ENCODE data around the gene MESP2. TPM values are rescaled to one million over a fixed set of nuclear protein-coding genes. Genes with fewer than 3 reads are reported as not detected.

Gene MESP2
- total RNA-seq, 1 experiment from 2014 or later: not detected

DNA sequence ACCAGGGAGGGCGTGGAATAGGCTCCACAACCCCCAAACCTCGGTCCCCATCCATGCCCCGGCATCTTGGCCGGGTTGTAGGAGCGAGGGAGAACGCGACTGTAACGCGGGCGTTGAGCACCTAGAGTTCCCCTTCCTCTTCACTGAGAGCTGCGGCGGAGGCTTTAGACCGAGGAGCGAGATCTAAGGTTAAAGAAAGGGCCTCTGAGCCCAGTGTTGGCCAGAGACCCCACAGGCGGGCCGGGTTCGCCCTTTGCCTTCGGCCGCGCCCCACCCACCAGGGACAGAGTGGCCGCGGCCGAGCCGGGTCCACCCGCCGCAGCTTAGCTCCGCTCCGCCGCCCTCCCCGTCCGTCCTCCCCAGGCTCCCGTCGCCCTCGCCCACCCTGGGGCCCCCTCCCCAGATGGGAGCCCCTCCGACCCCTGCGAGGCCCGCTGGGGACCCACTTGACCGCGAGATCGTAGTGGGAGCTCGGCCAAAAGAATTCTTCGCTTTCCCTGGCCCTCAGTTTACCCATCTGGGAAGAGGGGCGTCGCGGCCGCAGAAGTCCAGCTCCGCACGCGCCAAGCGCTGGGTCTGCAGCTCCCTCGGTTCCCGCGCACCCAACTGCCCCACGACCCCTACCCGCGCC is 38.1 kb downstream of the MESP2 start:
- DNase-seq (ENCODE audit: low read depth): no peak

DNA sequence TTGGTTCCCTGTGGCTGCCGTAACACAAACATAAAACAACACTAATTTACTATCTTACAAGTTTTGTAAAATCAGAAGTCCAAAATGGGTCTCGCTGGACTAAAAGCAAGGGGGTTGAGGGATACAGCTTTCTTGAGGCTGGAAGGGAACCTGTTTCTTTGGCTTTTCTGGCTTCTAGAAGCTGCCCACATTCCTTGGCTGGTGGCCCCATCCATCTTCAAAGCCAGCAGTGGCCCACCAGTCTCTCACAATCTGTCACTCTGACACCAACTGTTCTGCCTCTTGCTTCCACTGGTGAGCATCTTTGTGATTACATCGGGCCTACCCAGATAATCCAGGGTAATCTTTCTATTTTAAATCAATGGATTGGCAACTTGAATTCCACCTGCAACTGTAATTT is 39.6 kb downstream of the MESP2 start:
- no peak for DNase-seq (ENCODE audit: low read depth)

GRCh38 chr15:89817701-89818280 is 41.7 kb downstream of the MESP2 start:
- DNase-seq (ENCODE audit: low read depth): no peak

- no peak for DNase-seq (ENCODE audit: low read depth)
Observed at GRCh38 chr15:89818287-89818686, 42.2 kb downstream of the MESP2 start.

DNA sequence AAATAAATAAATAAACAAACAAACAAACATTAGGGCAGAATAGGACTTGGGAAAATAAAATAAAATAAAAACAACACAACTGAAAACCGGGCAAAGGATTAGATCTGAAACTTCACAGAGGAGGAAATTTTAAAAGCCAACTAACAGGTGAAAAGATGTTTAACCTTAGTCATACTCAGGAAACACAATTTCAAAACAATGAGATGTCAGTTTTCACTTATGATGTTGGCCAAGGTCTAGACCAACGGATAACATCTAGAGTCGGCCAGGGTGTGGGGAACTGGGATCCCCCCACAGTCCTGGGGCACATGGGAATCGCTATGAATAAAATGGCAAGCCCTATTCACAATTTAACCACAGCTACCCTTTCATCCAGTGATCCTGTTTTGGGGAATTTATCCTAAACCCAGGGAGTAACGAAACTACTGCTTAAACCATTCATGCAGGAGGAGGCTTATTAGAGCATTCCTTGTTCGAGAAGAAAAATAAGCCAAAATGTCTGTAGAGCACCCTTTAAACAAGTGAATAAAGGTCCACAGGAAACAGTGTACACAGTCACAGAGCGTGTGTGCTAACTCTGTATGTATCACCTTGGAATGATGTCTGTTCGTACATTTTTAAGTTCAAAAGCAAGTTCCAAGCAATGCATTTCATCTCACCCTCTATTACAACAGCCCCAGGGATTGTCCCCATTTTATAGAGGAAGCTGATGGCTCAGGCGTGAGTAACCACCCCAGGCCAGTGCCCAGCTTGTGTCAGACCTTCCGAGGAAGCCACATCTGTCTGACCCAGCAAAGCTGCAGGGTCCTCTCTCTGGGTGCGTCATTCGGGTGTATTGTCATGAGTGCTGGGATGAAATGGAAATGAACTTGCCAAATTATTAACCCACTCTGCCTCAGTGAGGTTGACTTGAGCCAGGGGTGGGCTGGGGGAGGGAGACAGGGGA is 44.8 kb downstream of the MESP2 start:
- DNase-seq (ENCODE audit: low read depth): peak; percentile 93

- no peak for DNase-seq (ENCODE audit: low read depth)
Observed at GRCh38 chr15:89822026-89822425, 45.9 kb downstream of the MESP2 start.

DNA sequence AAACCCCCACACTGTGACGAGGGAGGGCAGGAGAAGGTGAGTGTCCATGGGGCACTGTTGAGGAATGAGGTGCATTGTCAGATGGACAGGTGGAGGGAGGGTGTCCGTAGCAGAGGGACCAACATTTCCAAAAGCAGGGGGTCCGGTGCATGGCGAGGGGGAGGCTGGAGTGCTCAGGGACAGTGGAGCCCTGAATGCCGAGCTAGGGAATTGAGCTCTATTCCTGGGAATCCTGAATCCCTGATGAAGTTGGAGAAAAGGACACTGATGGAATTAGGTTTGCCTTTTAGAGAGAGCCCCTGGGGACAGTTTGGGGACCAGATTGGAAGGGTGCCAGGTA is 46.4 kb downstream of the MESP2 start:
- DNase-seq (ENCODE audit: low read depth): no peak

DNA sequence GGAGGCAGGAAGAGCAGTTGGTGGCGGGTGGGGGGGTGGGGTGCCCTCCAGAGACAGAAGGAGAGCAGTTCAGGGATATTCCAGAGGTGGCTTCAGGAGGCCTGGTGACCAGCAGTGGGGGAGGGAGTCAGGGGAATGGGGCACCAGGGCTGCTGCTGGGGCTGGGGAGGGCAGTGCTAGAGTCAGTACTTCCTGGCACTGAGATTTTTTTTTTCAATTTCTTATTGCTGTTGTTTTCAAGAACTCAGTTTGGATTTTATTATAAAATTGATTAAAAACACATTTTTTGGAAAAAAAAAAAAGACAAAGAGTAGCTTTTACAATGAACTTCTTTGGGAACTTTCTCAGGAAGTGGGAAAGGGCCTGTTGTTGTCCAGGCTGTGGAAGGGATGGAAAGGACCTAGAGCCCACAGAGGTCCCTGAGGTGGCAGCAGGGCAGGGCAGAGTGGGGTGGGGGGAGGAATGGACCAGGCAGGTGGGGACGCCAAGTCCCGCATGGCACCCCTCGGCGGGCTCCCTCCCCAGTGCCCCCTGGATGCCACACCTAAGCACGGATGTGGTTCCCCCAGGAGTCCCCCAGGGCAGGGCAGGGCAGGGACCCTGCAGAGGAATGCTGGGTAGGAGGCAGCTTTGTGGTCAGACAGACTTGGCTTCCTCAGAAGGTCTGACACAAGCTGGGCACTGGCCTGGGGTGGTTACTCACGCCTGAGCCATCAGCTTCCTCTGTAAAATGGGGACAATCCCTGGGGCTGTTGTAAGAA is 47.0 kb downstream of the MESP2 start:
- peak; percentile 89 for DNase-seq (ENCODE audit: low read depth)

DNA sequence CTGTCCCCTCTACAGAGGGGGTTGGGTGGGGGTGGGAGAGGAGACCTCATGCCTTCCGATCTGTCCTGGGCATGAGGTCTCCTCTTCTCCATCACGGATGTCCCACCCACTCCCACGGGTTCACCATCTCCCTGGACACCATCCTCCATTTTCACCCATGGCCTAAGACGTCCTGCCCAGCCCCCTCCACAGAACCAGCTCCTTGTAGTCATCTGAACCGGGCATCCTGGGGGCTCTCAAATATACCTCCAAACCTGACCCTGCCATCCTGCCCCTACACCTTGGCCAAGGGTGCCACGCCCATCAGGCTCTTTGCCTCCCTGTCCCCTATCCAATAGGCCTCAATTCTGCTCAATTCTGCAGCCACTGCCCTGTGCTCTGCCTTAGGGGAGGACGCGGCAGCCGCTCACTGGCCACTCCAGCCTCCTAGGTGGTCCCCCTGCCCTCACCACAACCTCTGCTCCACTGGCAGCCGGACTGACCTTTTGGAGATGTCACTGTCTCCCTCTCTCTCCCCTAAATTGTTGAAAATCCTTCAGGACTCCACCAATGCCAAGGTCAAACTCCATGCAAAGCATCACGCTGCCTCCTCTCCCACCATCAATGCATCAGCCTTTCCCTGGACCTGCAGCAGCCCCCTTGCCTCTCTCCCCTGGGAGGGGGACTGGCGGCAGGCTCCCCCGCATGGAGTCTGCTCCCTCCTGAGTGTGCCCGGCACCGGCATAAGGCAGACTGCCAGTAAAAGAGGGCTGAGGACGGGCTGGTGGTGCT is 47.9 kb downstream of the MESP2 start:
- no peak for DNase-seq (ENCODE audit: low read depth)

- no peak for DNase-seq (ENCODE audit: low read depth)
Observed at GRCh38 chr15:89824607-89824867, 48.4 kb downstream of the MESP2 start.

DNA sequence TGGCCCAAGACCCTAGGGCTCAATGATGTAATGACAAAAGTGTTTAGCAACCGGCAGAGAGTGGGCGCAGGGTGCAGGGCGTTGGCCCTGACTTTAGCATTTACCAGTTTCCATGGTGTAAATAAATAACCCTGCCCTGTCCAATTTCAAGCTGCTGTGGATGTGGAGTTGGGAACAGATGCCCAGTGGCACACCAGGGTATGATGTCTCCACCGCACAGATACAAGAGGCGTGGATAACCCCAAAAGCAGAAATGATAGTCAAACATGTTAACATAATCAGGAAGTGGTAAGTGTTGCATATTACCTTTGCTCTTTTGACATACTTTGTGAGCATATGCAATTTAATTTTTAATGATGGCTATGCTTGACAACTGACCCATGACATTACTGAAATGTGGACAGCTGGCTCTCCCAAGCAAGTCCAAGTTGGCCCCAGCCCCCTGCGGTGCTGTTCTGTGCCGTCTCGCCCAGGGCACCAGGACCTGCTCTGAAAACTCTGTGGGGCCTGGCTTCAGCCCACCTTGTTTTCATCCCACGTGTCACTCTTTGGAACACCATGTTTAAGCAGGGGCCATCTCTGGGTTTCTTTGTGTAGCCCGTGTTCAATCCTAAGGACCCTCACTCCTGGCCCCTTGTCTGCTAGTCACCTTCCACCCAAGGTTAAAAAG is 49.3 kb downstream of the MESP2 start:
- DNase-seq (ENCODE audit: low read depth): no peak

GRCh38 chr15:89826671-89827655 is 50.8 kb downstream of the MESP2 start:
- DNase-seq (ENCODE audit: low read depth): no peak

DNA sequence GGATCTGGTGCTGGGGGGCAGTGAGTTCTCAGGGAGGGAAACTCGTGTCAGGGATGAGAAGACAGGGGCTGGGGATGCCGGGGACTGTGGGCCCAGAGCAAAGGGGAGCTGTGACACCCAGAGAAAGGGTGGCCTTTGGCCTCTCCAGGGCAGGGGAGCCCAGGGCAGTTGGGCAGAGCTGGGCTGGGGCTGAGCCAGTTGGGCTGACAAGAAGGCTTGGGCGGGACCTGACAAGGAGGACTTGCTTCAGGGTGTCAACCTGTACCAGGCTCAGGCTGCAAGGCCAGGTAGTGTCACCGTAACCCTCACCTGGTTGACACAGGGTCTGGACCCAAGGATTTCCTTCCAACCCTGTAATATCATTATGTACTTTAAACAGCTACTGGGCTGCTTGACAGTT is 51.7 kb downstream of the MESP2 start:
- DNase-seq (ENCODE audit: low read depth): no peak

Other genes starting within 250 kb of the MESP2 start
- gene TICRR, start 200.9 kb upstream of the MESP2 start, total RNA-seq (2014; rRNA removed; shearing (Covaris generic)): 8.9 and 10.1 TPM in 2 replicates
- gene KIF7, start 120.9 kb upstream of the MESP2 start, total RNA-seq (2014; rRNA removed; shearing (Covaris generic)): 0.16 and 0.37 TPM in 2 replicates
- gene PLIN1, start 97.0 kb upstream of the MESP2 start, total RNA-seq (2014; rRNA removed; shearing (Covaris generic)): 0.03 TPM in 1 of 2 replicates, not detected in the other
- 8.5 and 9.0 TPM in 2 replicates for gene PEX11A, start 85.6 kb upstream of the MESP2 start, total RNA-seq (2014; rRNA removed; shearing (Covaris generic))
- not detected in 2 replicates for gene WDR93, start 85.5 kb upstream of the MESP2 start, total RNA-seq (2014; rRNA removed; shearing (Covaris generic))
- 0.72 and 1.1 TPM in 2 replicates for gene MESP1, start 25.1 kb upstream of the MESP2 start, total RNA-seq (2014; rRNA removed; shearing (Covaris generic))
- 357 and 384 TPM in 2 replicates for gene ANPEP, start 38.5 kb downstream of the MESP2 start, total RNA-seq (2014; rRNA removed; shearing (Covaris generic))
- gene AP3S2, start 117.7 kb downstream of the MESP2 start, total RNA-seq (2014; rRNA removed; shearing (Covaris generic)): 21.1 and 25.4 TPM in 2 replicates
- gene ARPIN, start 136.6 kb downstream of the MESP2 start, total RNA-seq (2014; rRNA removed; shearing (Covaris generic)): 3.0 and 3.1 TPM in 2 replicates
- 14.4 and 16.1 TPM in 2 replicates for gene ZNF710, start 225.0 kb downstream of the MESP2 start, total RNA-seq (2014; rRNA removed; shearing (Covaris generic))